HFF-Myc (cell line): Measurements from ENCODE around the gene ADAM19.

Experiments
- DNase-seq: peaks from one replicate; pipeline ENCODE4 v3.0.0-alpha.2; 2011; ENCODE audit warnings: low read depth; ENCODE audit errors: extremely low read depth
- H3K4me3 ChIP-seq: replicated peaks from 2 replicates; pipeline ENCODE4 v1.5.1; 2011; ENCODE audit warnings: low read depth, mild to moderate bottlenecking, control low read depth, low read length
- TF ChIP-seq, protein P1 (sequence below): IDR thresholded peaks from 2 replicates; pipeline ENCODE4 v1.5.1; 2012; ENCODE audit warnings: mild to moderate bottlenecking, low read depth, low read length, control low read depth; ENCODE audit errors: missing control alignments

ADAM19 gene

GRCh38 chr5:157450024-157450423 lies 125.6 kb downstream of the ADAM19 start:
- DNase-seq: no peak
- TF ChIP-seq, protein P1, sequence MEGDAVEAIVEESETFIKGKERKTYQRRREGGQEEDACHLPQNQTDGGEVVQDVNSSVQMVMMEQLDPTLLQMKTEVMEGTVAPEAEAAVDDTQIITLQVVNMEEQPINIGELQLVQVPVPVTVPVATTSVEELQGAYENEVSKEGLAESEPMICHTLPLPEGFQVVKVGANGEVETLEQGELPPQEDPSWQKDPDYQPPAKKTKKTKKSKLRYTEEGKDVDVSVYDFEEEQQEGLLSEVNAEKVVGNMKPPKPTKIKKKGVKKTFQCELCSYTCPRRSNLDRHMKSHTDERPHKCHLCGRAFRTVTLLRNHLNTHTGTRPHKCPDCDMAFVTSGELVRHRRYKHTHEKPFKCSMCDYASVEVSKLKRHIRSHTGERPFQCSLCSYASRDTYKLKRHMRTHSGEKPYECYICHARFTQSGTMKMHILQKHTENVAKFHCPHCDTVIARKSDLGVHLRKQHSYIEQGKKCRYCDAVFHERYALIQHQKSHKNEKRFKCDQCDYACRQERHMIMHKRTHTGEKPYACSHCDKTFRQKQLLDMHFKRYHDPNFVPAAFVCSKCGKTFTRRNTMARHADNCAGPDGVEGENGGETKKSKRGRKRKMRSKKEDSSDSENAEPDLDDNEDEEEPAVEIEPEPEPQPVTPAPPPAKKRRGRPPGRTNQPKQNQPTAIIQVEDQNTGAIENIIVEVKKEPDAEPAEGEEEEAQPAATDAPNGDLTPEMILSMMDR: no peak
- no peak overlapping the region for H3K4me3 ChIP-seq

GRCh38 chr5:157449011-157449723 lies 126.4 kb downstream of the ADAM19 start:
- H3K4me3 ChIP-seq: no peak overlapping the region
- TF ChIP-seq, protein P1: no peak
- DNase-seq: no peak

DNA sequence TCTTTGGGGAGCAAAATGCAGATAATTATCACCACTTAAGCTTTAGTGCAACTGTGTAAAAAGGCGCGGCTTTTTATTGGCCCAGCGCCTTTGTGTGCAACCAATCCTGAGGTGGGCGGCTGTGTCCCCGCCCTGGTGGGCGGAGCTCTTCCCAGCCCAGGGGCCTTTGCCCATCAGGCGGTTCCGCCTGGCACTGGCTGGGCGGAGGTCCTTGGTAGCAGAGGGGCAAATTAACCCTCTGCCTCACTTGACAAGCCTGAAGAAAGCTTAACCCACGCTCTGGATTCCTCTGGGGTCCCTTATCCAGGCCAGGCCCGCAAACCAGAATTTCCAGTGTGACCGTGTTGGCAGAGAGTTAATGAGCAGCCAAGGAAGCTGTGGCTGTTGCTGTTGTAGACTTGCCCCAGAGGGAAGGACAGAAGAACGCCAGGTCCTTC lies 128.4 kb downstream of the ADAM19 start:
- no peak for DNase-seq
- TF ChIP-seq, protein P1: no peak
- H3K4me3 ChIP-seq: no peak overlapping the region

DNA sequence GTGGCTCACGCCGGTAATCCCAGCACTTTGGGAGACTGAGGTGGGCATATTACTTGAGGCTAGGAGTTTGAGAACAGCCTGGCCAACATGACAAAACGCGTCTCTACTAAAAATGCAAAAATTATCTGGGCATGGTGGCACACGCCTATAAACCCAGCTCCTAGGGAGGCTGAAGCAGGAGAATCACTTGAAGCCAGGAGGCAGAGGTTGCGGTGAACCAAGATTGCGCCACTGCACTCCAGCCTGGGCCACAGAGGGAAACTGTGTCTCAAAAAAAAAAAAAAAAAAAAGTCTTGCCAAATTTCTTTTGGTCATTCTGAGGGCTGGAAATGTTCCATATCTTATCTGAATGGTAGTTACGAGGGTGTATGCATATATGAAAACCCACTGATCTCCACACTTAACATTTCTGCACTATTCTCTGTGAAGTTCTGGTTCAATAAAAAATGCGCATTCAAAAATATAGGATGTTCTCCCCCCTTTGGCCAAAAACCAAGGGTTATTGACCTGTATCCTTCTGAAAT lies 129.1 kb downstream of the ADAM19 start:
- TF ChIP-seq, protein P1: no peak
- no peak overlapping the region for H3K4me3 ChIP-seq
- DNase-seq: no peak

- TF ChIP-seq, protein P1: no peak
- no peak overlapping the region for H3K4me3 ChIP-seq
- DNase-seq: no peak
These were observed 129.7 kb downstream of the ADAM19 start for GRCh38 chr5:157445745-157446411.

DNA sequence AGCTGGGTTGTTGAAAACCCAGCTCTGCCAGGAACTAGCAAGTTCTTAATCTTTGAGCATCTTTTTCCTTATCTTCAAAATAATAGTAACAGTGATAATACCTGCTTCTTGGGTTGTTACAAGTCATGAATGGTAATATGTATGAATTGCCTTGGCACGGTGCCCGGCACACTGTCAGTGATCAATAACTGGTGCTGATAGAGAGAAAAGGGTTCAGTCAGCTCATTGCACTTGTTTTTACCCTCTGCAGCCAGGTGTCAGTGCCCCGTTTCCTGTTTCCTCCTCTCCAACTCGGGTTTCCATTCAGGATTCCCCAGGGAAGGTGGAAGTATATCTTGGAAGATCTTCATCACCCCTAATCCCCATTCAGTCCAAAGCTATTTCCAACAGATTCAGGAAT lies 131.4 kb downstream of the ADAM19 start:
- no peak for DNase-seq
- TF ChIP-seq, protein P1: no peak

More for the DNA sequence above, 131.4 kb downstream of the ADAM19 start:
- no peak overlapping the region for H3K4me3 ChIP-seq
